ENCODE measurements around the gene DNAJC22.

GRCh38 chr12:49330631-49331379, 15.9 kb upstream of the DNAJC22 start:
- TF ChIP-seq POLR2AphosphoS5 (IDR thresholded peaks at IDR 0.05; ENCODE audit: low read depth, low read length) (no peak), CTCF (CRISPR knock-in tag; IDR thresholded peaks at IDR 0.05) (no peak), ZBTB33 (CRISPR knock-in tag; IDR thresholded peaks at IDR 0.05) (no peak), ZNF777 (CRISPR knock-in tag; IDR thresholded peaks at IDR 0.05) (no peak), HCFC1 (IDR thresholded peaks at IDR 0.05; ENCODE audit: low read depth, low read length) (no peak), SMC3 (IDR thresholded peaks at IDR 0.05; ENCODE audit: low read length) (no peak), JUNB (CRISPR knock-in tag; IDR thresholded peaks at IDR 0.05; ENCODE audit: borderline replicate concordance) (no peak), ZNF18 (CRISPR knock-in tag; IDR thresholded peaks at IDR 0.05; ENCODE audit: insufficient replicate concordance) (no peak), CBX5 (CRISPR knock-in tag; IDR thresholded peaks at IDR 0.05; ENCODE audit: borderline replicate concordance) (no peak), THRA (CRISPR knock-in tag; IDR thresholded peaks at IDR 0.05; ENCODE audit: borderline replicate concordance) (no peak), SNRNP70 (IDR thresholded peaks at IDR 0.05; ENCODE audit: low read depth, low read length) (no peak)
